Sigmoid colon (tissue), 4 donors: Measurements from ENCODE around the gene ELP6.

Experiments
- CTCF ChIP-seq, 4 experiments: fragments of 450-650 bp in 3 of 4; fragments of 200-600 bp in 1 of 4; IDR thresholded peaks; one replicate each; pipeline ENCODE4 v1.5.1; 2016 to 2019; ENCODE audit warnings: antibody characterized with exemption in 4 of 4, mild to moderate bottlenecking in 3 of 4, moderate library complexity in 2 of 4
- POLR2A ChIP-seq, 2 donors: fragments of 450-650 bp; IDR thresholded peaks; one replicate each; pipeline ENCODE4 v1.6.1; 2016; ENCODE audit warnings: antibody characterized with exemption in 2 of 2, mild to moderate bottlenecking in 2 of 2, moderate library complexity in 2 of 2
- POLR2AphosphoS5 ChIP-seq, 4 donors: sonication (generic); formaldehyde crosslinking; IDR thresholded peaks; one replicate each; pipeline ENCODE4 v1.6.1; 2017; ENCODE audit warnings: antibody characterized with exemption in 4 of 4

- TF ChIP-seq POLR2A (IDR thresholded peaks at IDR 0.05) (no peak), CTCF (IDR thresholded peaks at IDR 0.05) (no peak), POLR2AphosphoS5 (IDR thresholded peaks at IDR 0.05) (no peak)
Measured at GRCh38 chr3:47553407-47553806, 39.9 kb upstream of the ELP6 start.
